ENCODE results near the gene NDUFAF7. TPM values are rescaled to one million over a fixed set of nuclear protein-coding genes. Genes with fewer than 3 reads are reported as not detected.
"Not testable (repeated sequence)": the region's sequence is repeated elsewhere in the genome, so short reads cannot be mapped to it uniquely, and the experiment has no call there.

The NDUFAF7 gene
- total RNA-seq, 1 donor from 2014 or later, result 14.4 TPM

- no peak for DNase-seq (ENCODE audit: low read depth, low spot score)
Measured at GRCh38 chr2:37215250-37215649, 16.2 kb upstream of the NDUFAF7 start.

- no peak for DNase-seq (ENCODE audit: low read depth, low spot score)
Measured at GRCh38 chr2:37219046-37219445, 12.4 kb upstream of the NDUFAF7 start.

GRCh38 chr2:37223131-37223530 is 8.3 kb upstream of the NDUFAF7 start:
- no peak for DNase-seq (ENCODE audit: low read depth, low spot score)

- no peak for DNase-seq (ENCODE audit: low read depth, low spot score)
Measured at GRCh38 chr2:37224063-37224462, 7.4 kb upstream of the NDUFAF7 start.

GRCh38 chr2:37225129-37225528 is 6.3 kb upstream of the NDUFAF7 start:
- DNase-seq (ENCODE audit: low read depth, low spot score), result not testable (repeated sequence)

GRCh38 chr2:37226863-37227262 is 4.6 kb upstream of the NDUFAF7 start:
- no peak for DNase-seq (ENCODE audit: low read depth, low spot score)

- DNase-seq (ENCODE audit: low read depth, low spot score), result no peak
Measured at GRCh38 chr2:37228788-37229187, 2.7 kb upstream of the NDUFAF7 start.

- no peak for DNase-seq (ENCODE audit: low read depth, low spot score)
Measured at GRCh38 chr2:37230581-37230980, 877 bp upstream of the NDUFAF7 start.

- DNase-seq (ENCODE audit: low read depth, low spot score), result no peak
Measured at GRCh38 chr2:37232131-37232933, 874 bp downstream of the NDUFAF7 start.

- no peak for DNase-seq (ENCODE audit: low read depth, low spot score)
Measured at GRCh38 chr2:37243435-37243834, 12.0 kb downstream of the NDUFAF7 start.

- no peak for DNase-seq (ENCODE audit: low read depth, low spot score)
Measured at GRCh38 chr2:37244017-37244416, 12.6 kb downstream of the NDUFAF7 start.

GRCh38 chr2:37244755-37245154 is 13.3 kb downstream of the NDUFAF7 start:
- DNase-seq (ENCODE audit: low read depth, low spot score), result no peak

- DNase-seq (ENCODE audit: low read depth, low spot score), result no peak
Measured at GRCh38 chr2:37246205-37246604, 14.7 kb downstream of the NDUFAF7 start.

- no peak for DNase-seq (ENCODE audit: low read depth, low spot score)
Measured at GRCh38 chr2:37250869-37251740, 19.6 kb downstream of the NDUFAF7 start.

GRCh38 chr2:37262522-37262921 is 31.1 kb downstream of the NDUFAF7 start:
- DNase-seq (ENCODE audit: low read depth, low spot score), result no peak

GRCh38 chr2:37263839-37264238 is 32.4 kb downstream of the NDUFAF7 start:
- no peak for DNase-seq (ENCODE audit: low read depth, low spot score)

- no peak for DNase-seq (ENCODE audit: low read depth, low spot score)
Measured at GRCh38 chr2:37267685-37268084, 36.2 kb downstream of the NDUFAF7 start.

- no peak for DNase-seq (ENCODE audit: low read depth, low spot score)
Measured at GRCh38 chr2:37268111-37268510, 36.7 kb downstream of the NDUFAF7 start.

GRCh38 chr2:37271376-37272067 is 40.1 kb downstream of the NDUFAF7 start:
- DNase-seq (ENCODE audit: low read depth, low spot score), result no peak

GRCh38 chr2:37274359-37274965 is 43.0 kb downstream of the NDUFAF7 start:
- DNase-seq (ENCODE audit: low read depth, low spot score), result no peak

- DNase-seq (ENCODE audit: low read depth, low spot score), result no peak
Measured at GRCh38 chr2:37276291-37276690, 44.8 kb downstream of the NDUFAF7 start.
